Fibroblast of villous mesenchyme (primary cell): Measurements from ENCODE around the gene CCDC27. TPM values are rescaled to one million over a fixed set of nuclear protein-coding genes. Genes with fewer than 3 reads are reported as not detected.
"Not testable (repeated sequence)": the region's sequence is repeated elsewhere in the genome, so short reads cannot be mapped to it uniquely, and the experiment has no call there.

ENCODE experiments used
- DNase-seq: peaks from one replicate; pipeline ENCODE4 v3.0.0-alpha.2; 2010; ENCODE audit warnings: low read depth
- H3K4me3 ChIP-seq: 2 replicates; pipeline ENCODE4 v1.5.1; 2011; ENCODE audit warnings: low read depth, mild to moderate bottlenecking, low read length
- total RNA-seq: library from RNA; depleted of rRNA; stranded (reverse); fragments of >200 nt; gene quantifications from 2 replicates; pipeline ENCODE4 v1.2.3, GENCODE V29; 2012
- TF ChIP-seq, protein P1 (sequence below): IDR thresholded peaks from 2 replicates; pipeline ENCODE4 v1.5.1; 2012; ENCODE audit warnings: low read depth, mild to moderate bottlenecking, low read length; ENCODE audit not compliant: insufficient read depth

CCDC27 gene
- total RNA-seq, 1 donor = not detected

DNA sequence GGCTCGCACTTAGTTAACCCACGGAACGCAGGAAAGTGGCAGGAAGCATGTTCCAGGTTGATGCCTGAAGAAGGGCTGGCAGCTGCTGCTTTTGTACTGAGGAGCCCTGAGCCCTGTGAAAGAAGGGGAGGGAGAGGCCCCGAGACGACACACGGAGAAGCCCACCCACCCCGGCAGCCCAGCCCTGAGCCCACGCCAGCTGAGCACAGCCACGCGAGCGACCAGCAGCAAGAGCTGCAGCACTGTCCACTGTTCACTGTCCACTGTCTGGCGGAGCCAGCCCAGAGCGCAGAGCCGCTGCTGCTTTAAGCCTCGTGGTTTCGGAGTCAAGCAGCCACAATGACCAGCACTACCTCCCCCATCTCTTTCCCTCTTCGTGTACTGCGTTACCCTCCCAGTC, 38.7 kb downstream of the CCDC27 start:
- no peak for DNase-seq
- TF ChIP-seq, protein P1, sequence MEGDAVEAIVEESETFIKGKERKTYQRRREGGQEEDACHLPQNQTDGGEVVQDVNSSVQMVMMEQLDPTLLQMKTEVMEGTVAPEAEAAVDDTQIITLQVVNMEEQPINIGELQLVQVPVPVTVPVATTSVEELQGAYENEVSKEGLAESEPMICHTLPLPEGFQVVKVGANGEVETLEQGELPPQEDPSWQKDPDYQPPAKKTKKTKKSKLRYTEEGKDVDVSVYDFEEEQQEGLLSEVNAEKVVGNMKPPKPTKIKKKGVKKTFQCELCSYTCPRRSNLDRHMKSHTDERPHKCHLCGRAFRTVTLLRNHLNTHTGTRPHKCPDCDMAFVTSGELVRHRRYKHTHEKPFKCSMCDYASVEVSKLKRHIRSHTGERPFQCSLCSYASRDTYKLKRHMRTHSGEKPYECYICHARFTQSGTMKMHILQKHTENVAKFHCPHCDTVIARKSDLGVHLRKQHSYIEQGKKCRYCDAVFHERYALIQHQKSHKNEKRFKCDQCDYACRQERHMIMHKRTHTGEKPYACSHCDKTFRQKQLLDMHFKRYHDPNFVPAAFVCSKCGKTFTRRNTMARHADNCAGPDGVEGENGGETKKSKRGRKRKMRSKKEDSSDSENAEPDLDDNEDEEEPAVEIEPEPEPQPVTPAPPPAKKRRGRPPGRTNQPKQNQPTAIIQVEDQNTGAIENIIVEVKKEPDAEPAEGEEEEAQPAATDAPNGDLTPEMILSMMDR = no peak
- no peak overlapping the region for H3K4me3 ChIP-seq

DNA sequence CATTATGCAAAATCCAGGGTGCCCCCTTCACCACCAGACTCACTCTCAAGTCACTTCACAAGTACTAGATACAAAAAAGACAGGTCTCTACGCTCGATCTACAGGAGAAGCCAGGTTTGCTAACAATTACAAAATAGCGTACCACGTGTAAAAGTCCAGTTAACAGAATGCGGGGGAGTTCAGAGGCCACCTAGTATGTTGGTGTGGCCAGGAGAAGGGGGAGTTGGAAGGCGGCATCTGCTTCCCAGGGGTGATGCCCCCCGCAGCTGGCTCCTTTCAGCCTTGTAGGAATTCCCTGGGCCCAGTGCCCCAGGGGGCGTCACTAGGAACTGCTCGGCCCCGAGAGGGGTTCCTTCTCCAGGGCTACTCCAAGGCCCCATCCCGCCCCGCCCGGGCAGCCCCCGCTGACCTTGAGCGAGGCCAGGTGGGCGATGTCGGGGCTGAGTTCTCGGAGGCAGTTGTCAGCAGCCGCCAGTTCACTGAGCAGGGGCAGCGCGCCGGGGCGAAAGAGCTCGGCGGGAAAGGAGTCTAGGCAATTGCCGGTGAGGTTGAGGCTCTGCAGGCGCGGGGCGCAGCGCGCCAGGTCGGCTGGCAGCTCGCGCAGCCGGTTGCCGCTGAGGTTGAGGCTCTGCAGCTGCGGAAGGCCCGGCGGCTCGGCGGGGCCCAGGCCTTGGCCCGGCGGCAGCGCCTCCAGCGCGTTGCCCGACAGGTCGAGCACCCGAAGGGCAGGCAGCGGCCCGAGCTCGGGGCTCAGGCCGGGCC, 43.4 kb downstream of the CCDC27 start:
- peak overlapping the region; percentile 76 for H3K4me3 ChIP-seq
- TF ChIP-seq, protein P1 = no peak
- no peak for DNase-seq

DNA sequence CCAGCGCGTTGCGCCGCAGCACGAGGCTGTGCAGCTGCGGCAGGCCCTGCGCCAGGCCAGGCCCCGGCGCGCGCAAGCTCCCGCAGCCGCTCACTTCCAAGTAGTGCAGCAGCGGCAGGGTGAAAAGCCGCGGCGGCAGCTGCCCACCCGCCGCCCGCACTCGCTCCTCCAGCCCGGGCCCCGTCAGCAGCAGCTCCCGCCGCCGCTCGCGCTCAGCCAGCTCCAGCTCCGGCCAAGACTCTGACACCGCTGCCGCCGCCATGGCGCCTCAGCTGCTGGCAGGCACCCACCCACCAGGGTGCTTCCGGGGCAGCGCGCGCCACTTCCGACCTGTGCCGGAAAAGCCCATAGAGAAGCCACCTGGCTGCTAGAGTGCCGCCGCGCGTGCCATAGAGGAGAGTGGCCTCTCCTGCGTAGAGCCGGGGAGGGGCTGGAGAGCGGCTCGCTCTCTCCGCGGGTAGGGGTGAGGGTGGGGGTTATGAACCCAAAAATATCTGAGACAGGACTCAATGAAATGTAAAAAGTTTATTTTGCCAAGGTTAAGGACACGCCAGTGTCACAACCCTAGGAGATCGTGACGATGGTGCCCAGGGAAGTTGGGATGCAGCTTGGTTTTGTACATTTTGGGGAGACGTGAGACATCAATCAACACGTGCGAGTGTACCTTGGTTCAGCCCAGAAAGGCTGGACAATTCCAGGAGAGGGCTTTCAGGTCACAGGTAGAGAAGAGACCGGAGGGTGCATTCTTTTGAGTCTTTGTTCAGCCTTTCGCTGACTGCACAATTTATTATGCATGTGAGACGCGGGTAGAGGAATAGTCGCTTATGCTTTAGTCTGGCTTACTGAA, 44.2 kb downstream of the CCDC27 start, which contains the start of gene LRRC47:
TSS of gene LRRC47 (minus strand) at position 284 of the 847 bp plus-strand sequence. CDS start at position 262, 22 bp downstream.
- TF ChIP-seq, protein P1 = peak; percentile 20
- peak; percentile 89 for DNase-seq
- H3K4me3 ChIP-seq = peak within 1 kb of the TSS; percentile 76

DNA sequence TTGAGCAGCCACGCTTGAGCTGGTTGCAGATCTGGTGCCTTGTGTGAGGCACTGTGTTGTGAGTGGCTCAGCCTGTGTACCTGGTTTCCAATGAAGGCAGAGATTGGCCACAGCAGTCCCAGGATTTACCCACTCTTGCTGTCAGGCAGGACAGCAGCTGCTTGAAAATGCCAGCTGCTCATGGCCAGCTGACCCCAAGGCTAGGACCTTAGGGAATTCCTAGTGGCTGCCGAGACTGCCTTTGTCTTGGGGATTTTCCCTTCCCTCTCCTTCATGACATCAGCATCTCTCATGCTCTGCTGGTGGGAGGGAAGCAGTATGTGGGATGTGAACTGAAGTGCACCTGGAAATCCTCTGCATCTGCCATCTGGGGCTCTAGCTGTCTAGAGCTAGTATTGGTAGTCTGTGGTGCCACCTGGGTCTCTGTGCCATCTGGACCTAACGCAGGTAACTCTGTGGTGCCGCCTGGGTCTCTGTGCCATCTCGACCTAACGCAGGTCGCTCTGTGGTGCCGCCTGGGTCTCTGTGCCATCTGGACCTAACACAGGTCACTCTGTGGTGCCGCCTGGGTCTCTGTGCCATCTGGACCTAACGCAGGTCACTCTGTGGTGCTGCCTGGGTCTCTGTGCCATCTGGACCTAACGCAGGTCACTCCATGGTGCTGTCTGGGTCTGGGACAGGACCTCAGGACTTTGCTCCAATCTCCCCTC, 47.9 kb downstream of the CCDC27 start:
- no peak for DNase-seq
- TF ChIP-seq, protein P1 = no peak
- no peak overlapping the region for H3K4me3 ChIP-seq

DNA sequence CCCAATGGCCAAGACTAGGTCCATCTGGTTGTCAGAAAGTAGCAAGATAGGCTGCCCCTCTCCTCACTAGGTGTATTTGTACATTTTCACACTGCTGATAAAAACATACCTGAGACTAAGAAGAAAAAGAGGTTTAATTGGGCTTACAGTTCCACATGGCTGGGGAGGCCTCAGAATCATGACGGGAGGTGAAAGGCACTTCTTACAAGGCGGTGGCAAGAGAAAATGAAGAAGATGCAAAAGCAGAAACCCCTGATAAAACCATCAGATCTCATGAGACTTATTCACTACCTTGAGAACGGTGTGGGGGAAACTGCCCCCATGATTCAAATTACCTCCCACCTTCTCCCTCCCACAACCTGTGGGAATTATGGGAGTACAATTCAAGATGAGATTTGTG, 48.5 kb downstream of the CCDC27 start:
- H3K4me3 ChIP-seq, DNase-seq: not testable (repeated sequence)

DNA sequence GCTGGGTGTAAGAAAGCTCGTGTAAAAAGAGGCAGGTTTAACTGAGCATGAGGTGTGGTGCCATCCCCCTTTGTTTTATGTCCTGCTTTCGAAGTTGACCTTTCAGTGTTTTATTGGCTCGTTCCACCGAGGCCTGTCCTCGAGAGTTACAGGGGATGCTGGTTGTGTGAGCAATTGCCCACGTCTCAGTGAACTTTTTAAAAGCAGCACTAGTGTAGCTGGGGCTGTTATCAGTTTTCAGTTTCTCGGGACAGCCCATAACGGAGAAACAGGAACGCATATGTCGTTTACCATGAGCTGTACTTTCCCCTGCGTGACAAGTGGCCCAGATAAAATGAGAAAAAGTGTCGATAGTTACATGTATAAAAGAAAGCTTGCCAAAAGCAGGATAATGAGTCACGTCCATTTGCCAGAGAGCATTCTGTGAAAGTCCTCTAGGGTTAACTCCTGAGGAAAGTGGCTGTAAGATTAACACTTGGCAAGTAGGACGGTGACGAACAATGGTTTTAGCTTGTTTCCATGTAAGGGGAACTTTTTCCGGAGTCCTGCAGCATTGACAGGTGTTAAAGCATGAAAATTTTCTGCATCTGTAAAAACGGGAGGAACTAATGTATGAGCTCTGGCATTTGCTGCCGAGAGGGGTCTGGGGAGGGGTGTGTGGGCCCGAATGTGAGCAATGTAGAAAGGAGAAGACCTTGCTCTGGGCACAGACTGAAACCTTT, 51.8 kb downstream of the CCDC27 start:
- TF ChIP-seq, protein P1 = no peak
- no peak for DNase-seq
- H3K4me3 ChIP-seq = no peak overlapping the region

DNA sequence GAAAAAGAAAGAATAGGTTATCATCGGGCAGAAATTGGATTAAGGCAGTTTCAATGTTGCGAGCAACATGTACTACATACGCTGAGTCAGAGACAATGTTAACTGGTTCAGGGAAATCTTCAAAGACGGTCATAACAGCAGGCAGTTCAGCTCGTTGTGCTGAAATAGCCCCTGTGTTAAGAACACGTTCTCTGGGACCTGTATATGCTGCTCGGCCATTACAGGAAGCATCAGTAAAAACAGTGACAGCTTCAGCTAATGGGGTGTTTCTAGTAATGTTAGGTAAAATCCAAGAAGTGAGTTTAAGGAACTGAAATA, 52.3 kb downstream of the CCDC27 start:
- DNase-seq, H3K4me3 ChIP-seq: not testable (repeated sequence)
